Subcutaneous preadipocyte (primary cell): ENCODE results near the gene TUBB3. TPM values are rescaled to one million over a fixed set of nuclear protein-coding genes. Genes with fewer than 3 reads are reported as not detected.

Experiments
- total RNA-seq: library from RNA; depleted of rRNA; stranded (reverse); fragments of >200 nt; gene quantifications from 2 replicates; pipeline ENCODE4 v1.2.3, GENCODE V29; 2012

TUBB3 gene
- 248 and 348 TPM in 2 replicates for total RNA-seq

DNA sequence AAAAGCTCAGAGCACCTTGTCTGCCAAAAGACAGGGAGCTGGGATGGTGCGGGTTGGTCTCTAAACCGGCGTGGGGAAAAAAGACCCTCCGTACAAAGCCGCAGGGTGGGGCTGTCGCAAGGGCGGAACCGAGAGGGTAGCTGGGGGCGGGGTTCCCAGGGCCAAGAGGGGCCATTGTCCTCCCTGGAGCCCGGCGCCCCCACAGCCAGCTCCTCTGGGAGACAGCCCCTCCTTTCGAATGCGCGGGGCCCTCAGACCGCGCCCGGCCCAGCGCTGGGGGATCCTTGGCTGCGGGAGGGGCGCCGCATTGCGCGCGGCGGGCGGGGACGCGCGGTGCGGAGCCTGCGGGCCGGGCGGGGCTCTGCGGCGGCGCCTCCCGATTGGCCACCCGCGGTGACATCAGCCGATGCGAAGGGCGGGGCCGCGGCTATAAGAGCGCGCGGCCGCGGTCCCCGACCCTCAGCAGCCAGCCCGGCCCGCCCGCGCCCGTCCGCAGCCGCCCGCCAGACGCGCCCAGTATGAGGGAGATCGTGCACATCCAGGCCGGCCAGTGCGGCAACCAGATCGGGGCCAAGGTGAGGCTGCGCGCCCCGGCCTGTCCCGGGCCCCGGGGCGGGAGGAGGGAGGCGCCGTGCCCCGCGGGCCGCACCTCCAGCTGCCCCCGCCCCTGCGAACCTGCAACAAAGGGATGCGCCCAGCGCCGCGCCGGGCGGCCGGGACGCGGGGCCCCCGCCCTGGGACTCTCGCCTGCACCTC is at the start of gene TUBB3:
TUBB3 (plus strand) TSS at position 459 of the 756 bp plus-strand sequence; CDS start at position 519, 60 bp downstream.

DNA sequence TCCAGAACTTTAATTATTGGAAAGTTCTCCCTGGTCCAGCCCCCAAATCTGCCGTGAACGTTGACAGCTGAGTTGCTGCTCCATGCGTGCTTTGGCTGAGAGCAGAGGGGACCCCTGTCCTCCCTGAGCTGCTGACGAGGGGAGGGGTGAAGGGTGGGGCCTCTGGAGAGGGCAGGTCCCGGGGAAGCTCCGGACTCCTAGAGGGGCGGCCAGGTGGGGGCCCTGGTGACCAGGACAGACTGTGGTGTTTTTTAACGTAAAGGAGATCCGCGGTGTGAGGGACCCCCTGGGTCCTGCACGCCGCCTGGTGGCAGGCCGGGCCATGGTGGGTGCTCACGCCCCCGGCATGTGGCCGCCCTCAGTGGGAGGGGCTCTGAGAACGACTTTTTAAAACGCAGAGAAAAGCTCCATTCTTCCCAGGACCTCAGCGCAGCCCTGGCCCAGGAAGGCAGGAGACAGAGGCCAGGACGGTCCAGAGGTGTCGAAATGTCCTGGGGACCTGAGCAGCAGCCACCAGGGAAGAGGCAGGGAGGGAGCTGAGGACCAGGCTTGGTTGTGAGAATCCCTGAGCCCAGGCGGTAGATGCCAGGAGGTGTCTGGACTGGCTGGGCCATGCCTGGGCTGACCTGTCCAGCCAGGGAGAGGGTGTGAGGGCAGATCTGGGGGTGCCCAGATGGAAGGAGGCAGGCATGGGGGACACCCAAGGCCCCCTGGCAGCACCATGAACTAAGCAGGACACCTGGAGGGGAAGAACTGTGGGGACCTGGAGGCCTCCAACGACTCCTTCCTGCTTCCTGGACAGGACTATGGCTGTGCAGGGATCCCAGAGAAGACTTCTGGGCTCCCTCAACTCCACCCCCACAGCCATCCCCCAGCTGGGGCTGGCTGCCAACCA is 4.4 kb upstream of the TUBB3 start, which contains the start of gene MC1R:
MC1R (plus strand) TSS at position 410 of the 895 bp plus-strand sequence; CDS start at position 807, 397 bp downstream.

Other genes starting within 250 kb of the TUBB3 start
- 32.3 and 33.8 TPM in 2 replicates for gene CDK10, start 236.7 kb upstream of the TUBB3 start, total RNA-seq
- 9.6 and 11.5 TPM in 2 replicates for gene SPATA2L, start 221.6 kb upstream of the TUBB3 start, total RNA-seq
- gene VPS9D1, start 202.4 kb upstream of the TUBB3 start, total RNA-seq, result 6.8 and 7.7 TPM in 2 replicates
- gene ZNF276, start 201.8 kb upstream of the TUBB3 start, total RNA-seq, result 8.8 and 16.2 TPM in 2 replicates
- 17.3 and 35.8 TPM in 2 replicates for gene FANCA, start 106.7 kb upstream of the TUBB3 start, total RNA-seq
- gene SPIRE2, start 94.9 kb upstream of the TUBB3 start, total RNA-seq, result 2.6 and 3.9 TPM in 2 replicates
- gene TCF25, start 49.8 kb upstream of the TUBB3 start, total RNA-seq, result 159 and 180 TPM in 2 replicates
- 3.3 TPM in 2 replicates for gene MC1R, start 4.5 kb upstream of the TUBB3 start, total RNA-seq
- 49.6 and 51.6 TPM in 2 replicates for gene DEF8, start 25.4 kb downstream of the TUBB3 start, total RNA-seq
- gene DBNDD1, start 96.1 kb downstream of the TUBB3 start, total RNA-seq, result not detected in 2 replicates
- not detected in 2 replicates for gene PRDM7, start 154.0 kb downstream of the TUBB3 start, total RNA-seq